Activated CD4-positive, alpha-beta memory T cell treated with anti-CD3 and anti-CD28 coated beads for 36 hours (primary cell): ENCODE results near the gene ALDH3A2. TPM values are rescaled to one million over a fixed set of nuclear protein-coding genes. Genes with fewer than 3 reads are reported as not detected.

Source experiments
- CTCF ChIA-PET: fragments of 350-600 bp; sonication (Branson Sonifier 250); formaldehyde crosslinking; loops from one replicate; lab custom pipeline; 2021; ENCODE audit warnings: antibody characterized with exemption, inconsistent platforms; lab: Charles Lee
- POLR2A ChIA-PET: fragments of 350-600 bp; sonication (Branson Sonifier 250); formaldehyde crosslinking; loops from one replicate; lab custom pipeline; 2021; ENCODE audit warnings: antibody characterized with exemption; lab: Charles Lee
- DNase-seq: peaks from one replicate; pipeline ENCODE4 v3.0.0-alpha.2; 2020
- H3K27ac Mint-ChIP-seq: one replicate; pipeline ENCODE4 v1.8.0; 2021; ENCODE audit warnings: mixed read lengths
- H3K27me3 Mint-ChIP-seq: one replicate; pipeline ENCODE4 v1.8.0; 2021; ENCODE audit warnings: mixed read lengths
- H3K36me3 Mint-ChIP-seq: one replicate; pipeline ENCODE4 v1.8.0; 2021; ENCODE audit warnings: mixed read lengths
- H3K4me1 Mint-ChIP-seq: one replicate; pipeline ENCODE4 v1.8.0; 2021; ENCODE audit warnings: low read depth, mixed read lengths
- H3K4me3 Mint-ChIP-seq: one replicate; pipeline ENCODE4 v1.8.0; 2021; ENCODE audit warnings: mild to moderate bottlenecking, mixed read lengths
- H3K9me3 Mint-ChIP-seq: one replicate; pipeline ENCODE4 v1.8.0; 2021; ENCODE audit warnings: mixed read lengths
- intact Hi-C: fragments of 100-400 bp; cut with micrococcal nuclease; formaldehyde crosslinking; loops from one replicate; pipeline ENCODE4 v1.15.1; 2023
- total RNA-seq, 2 experiments: library from RNA; stranded (reverse); gene quantifications; one replicate each; pipeline ENCODE4 v1.2.3, GENCODE V29; 2021

ALDH3A2 gene
- total RNA-seq, 2 experiments from 2014 or later = 27.3 to 35.7 TPM

DNA sequence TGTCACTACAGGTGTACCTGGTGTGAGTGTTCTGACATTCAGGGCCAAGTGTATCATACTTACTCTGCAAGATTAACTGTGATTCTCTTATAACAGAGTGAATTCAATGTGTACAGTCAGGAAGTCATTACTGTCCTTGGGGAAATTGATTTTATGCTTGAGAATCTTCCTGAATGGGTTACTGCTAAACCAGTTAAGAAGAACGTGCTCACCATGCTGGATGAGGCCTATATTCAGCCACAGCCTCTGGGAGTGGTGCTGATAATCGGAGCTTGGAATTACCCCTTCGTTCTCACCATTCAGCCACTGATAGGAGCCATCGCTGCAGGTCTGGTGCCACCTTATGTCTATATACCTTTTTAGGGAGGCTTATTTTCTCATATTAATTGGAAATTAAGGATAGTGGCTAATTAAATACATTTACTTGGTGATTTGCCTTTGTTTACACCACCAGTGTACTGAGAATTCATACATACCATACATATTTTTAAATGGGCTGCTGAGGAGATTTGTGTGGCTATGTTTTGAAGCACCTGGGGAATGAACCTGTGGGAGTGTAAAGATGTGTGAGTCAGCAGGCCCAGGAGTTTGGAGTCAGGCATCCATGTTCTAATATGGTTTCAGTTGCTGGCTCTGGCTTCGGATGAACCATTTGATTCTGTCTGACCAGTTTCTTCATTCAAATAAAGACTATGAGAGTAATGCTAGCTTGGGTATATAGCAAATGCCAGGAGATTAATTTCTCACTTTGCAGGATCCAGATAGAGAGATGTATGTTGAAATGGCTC lies 3.1 kb downstream of the ALDH3A2 start:
- intact Hi-C loops = no loop called here
- no peaks in the 10 kb centered on the region for H3K9me3 Mint-ChIP-seq
- ChIA-PET POLR2A (no interaction called here), CTCF (interaction anchor here (0.6 to 1.6 kb wide), 3 partner anchors 95 to 115 kb away, joined by 3 to 4 read pairs (median 3); no protein-coding TSS in a partner anchor)
- peaks cover 14% of the 10 kb centered on the region for H3K36me3 Mint-ChIP-seq
- H3K4me1 Mint-ChIP-seq = peaks cover 29% of the 10 kb centered on the region
- DNase-seq = no peak
- H3K27ac Mint-ChIP-seq = no peak overlapping the region
- H3K27me3 Mint-ChIP-seq = no peaks in the 10 kb centered on the region
- H3K4me3 Mint-ChIP-seq = no peak overlapping the region

DNA sequence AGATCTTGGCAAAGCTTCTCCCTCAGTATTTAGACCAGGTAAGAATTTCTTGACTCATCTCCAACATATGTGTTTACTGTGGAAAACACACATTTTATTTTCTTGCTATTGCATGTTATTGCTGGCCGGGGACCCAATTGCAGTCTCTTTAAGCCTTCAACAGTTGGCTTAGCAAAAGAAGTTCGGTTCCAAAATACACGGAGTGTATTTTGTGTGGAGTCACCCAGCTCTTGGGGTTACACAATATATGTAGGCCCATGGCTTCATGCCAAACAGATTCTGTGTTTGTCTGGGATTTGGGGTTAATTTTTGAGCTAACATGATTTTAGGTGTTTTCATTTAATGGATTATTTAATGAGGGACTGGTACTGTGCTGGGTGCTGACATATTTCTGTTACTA lies 4.0 kb downstream of the ALDH3A2 start:
- peaks cover 14% of the 10 kb centered on the region for H3K36me3 Mint-ChIP-seq
- H3K4me1 Mint-ChIP-seq = peaks cover 20% of the 10 kb centered on the region
- no peaks in the 10 kb centered on the region for H3K27me3 Mint-ChIP-seq
- H3K9me3 Mint-ChIP-seq = no peaks in the 10 kb centered on the region
- CTCF ChIA-PET = interaction anchor here (1.0 to 2.1 kb wide), 4 partner anchors 110 to 114 kb away, joined by 3 to 5 read pairs (median 4); no protein-coding TSS in a partner anchor
- H3K27ac Mint-ChIP-seq = no peak overlapping the region
- intact Hi-C loops = no loop called here
- DNase-seq = no peak
- POLR2A ChIA-PET = interaction anchor here (0.6 kb wide), 1 partner anchor 1393 kb away, joined by 3 read pairs; no protein-coding TSS in a partner anchor
- H3K4me3 Mint-ChIP-seq = no peak overlapping the region

DNA sequence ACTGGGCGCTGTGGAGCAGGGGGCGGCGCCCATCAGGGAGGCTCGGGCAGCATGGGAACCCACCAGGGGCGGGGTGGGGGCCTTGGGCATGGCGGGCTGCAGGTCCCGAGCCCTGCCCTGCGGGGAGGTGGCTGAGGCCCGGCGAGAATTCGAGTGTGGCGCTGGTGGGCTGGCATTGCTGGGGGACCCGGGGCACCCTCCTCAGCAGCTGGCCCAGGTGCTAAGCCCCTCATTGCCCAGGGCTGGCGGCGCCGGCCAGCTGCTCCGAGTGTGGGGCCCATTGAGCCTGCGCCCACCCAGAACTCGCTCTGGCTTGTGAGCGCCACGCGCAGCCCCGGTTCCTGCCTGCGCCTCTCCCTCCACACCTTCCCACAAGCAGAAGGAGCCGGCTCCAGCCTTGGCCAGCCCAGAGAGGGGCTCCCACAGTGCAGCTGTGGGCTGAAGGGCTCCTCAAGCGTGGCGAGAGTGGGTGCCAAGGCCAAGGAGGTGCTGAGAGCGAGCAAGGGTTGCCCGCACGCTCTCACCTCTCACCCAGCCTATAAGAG lies 5.9 kb downstream of the ALDH3A2 start:
- peaks cover 17% of the 10 kb centered on the region for H3K36me3 Mint-ChIP-seq

DNA sequence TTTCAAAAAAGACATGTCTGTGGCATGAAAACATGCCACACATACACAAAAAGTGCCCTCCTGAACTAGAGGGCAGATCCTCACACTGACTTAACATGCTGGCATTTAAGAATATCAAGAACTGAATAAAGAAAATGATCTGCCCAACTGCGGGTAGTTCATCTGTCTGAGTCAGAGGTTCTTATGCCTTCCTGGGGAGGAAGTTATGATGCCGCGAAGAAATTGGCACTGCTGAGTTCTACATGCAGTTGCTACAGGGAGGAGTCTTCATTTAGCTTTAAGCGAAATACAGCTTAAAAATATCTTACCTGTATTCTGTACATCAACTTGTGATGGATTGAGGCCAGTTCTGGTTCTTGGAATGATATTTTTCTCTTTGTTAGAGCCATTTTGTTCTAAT lies 6.3 kb downstream of the ALDH3A2 start:
- no peak overlapping the region for H3K4me3 Mint-ChIP-seq
- peaks cover 19% of the 10 kb centered on the region for H3K36me3 Mint-ChIP-seq
- H3K27me3 Mint-ChIP-seq = no peaks in the 10 kb centered on the region
- intact Hi-C loops = no loop called here
- POLR2A ChIA-PET = no interaction called here
- DNase-seq = no peak
- no peaks in the 10 kb centered on the region for H3K9me3 Mint-ChIP-seq
- H3K27ac Mint-ChIP-seq = no peak overlapping the region
- peaks cover 9% of the 10 kb centered on the region for H3K4me1 Mint-ChIP-seq
- CTCF ChIA-PET = interaction anchor here (1.5 kb wide), 1 partner anchor 108 kb away, joined by 4 read pairs; no protein-coding TSS in a partner anchor

More for the DNA sequence above, 5.9 kb downstream of the ALDH3A2 start:
- no peak overlapping the region for H3K27ac Mint-ChIP-seq
- H3K4me3 Mint-ChIP-seq = no peak overlapping the region
- no peaks in the 10 kb centered on the region for H3K9me3 Mint-ChIP-seq
- CTCF ChIA-PET = interaction anchor here (1.3 to 2.1 kb wide), 3 partner anchors 9 to 108 kb away, joined by 3 to 6 read pairs (median 5); no protein-coding TSS in a partner anchor
- intact Hi-C loops = no loop called here
- H3K4me1 Mint-ChIP-seq = peaks cover 12% of the 10 kb centered on the region
- no peaks in the 10 kb centered on the region for H3K27me3 Mint-ChIP-seq
- POLR2A ChIA-PET = no interaction called here
- DNase-seq = no peak

DNA sequence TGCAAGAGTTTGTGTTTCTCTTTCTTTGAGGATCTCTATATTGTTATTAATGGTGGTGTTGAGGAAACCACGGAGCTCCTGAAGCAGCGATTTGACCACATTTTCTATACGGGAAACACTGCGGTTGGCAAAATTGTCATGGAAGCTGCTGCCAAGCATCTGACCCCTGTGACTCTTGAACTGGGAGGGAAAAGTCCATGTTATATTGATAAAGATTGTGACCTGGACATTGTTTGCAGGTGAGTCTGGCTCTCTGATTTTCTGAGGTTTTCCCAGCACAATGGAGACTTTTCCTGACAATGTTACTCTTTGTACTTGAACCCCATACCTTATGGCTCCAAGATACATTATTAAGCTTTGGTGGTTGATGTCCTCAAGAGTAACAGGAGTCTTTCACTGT lies 7.8 kb downstream of the ALDH3A2 start:
- intact Hi-C loops = no loop called here
- POLR2A ChIA-PET = no interaction called here
- Mint-ChIP-seq H3K4me3 (no peak overlapping the region), H3K4me1 (peaks cover 2% of the 10 kb centered on the region), H3K27me3 (no peaks in the 10 kb centered on the region), H3K36me3 (peaks cover 19% of the 10 kb centered on the region), H3K9me3 (no peaks in the 10 kb centered on the region), H3K27ac (no peak overlapping the region)
- DNase-seq = no peak
- CTCF ChIA-PET = interaction anchor here (1.0 to 2.2 kb wide), 3 partner anchors 9 to 106 kb away, joined by 4 to 14 read pairs (median 4); partner anchors contain the start of gene ALDH3A2

DNA sequence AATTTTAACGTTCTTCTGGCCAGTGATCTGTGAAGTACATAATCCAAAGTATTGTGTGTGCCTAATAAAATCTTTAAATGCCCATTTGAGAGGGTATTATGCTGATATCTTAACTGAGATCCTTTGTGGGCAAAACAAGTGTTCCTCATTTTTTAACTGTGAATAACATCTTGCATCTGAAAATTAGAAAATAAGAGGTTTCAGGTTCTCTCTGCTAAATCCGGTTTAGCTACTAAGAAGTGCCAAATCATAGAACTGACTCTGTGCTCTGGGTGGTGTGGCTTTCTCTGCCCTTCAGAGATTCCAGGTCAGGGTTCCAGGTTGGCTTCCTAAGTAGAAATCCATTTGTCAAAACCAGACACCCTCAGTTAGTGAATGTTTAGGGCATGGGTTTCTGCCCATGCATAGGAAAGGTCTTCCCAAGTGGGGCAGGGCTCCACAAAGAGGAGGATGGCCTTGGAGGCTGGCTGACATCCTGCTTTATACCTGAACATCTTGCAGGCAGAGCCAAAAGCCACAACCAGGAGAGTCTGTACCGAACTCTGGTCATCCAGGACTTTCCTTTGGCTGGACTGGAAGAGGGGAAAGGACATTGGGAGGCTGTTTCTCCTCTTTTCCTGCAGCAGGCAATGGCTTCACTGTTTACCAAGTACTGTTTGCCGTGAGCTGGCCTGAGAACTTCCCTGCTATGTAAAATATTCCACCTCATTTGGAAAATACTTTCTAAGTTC lies 8.5 kb downstream of the ALDH3A2 start:
- Mint-ChIP-seq H3K4me3 (no peak overlapping the region), H3K4me1 (no peaks in the 10 kb centered on the region), H3K36me3 (peaks cover 19% of the 10 kb centered on the region), H3K27me3 (no peaks in the 10 kb centered on the region), H3K27ac (no peak overlapping the region), H3K9me3 (no peaks in the 10 kb centered on the region)
- no peak for DNase-seq
- intact Hi-C loops = no loop called here
- CTCF ChIA-PET = interaction anchor here (1.0 to 2.2 kb wide), 3 partner anchors 10 to 88 kb away, joined by 4 to 14 read pairs (median 4); partner anchors contain the start of gene ALDH3A2
- POLR2A ChIA-PET = no interaction called here

DNA sequence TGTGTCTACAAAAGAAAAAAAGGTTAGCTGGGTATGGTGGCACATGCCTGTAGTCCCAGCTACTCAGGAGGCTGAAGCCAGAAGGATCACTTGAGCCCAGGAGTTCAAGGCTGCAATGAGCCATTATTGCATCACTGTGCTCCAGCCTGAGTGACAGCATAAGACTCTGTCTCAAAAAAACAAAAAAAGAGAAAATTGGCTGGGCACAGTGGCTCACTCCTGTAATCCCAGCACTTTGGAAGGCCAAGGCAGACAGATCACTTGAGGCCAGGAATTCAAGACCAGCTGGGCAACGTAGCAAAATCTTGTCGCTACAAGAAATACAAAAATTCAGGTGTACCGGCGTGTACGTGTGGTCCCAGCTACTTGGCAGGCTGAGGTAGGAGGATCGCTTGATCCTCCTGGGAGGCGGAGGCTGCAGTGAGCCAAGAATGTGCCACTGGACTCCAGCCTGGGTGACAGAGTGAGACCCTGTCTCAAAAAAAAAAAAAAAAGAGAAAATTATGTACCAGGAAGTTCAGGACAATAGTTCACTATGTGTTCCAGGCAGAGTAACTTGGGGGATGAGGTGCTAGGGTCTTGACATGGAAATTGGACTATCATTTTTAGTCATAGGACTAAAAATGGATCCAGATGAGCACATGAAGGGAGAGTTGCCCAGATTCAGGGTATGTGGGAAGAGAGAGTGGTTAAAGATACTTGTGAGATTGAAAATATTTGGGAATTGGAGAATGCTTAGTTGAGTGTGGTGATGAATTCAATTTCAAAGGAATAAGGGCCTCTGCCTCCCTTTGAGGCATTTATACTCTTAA lies 11.0 kb downstream of the ALDH3A2 start:
- no peaks in the 10 kb centered on the region for H3K27me3 Mint-ChIP-seq
- H3K36me3 Mint-ChIP-seq = peaks cover 21% of the 10 kb centered on the region
- no peaks in the 10 kb centered on the region for H3K9me3 Mint-ChIP-seq
- no peak for DNase-seq
- intact Hi-C loops = no loop called here
- ChIA-PET CTCF (interaction anchor here (1.0 kb wide), 1 partner anchor 11 kb away, joined by 3 read pairs; the partner anchor contains the start of gene ALDH3A2), POLR2A (no interaction called here)
- H3K4me3 Mint-ChIP-seq = no peak overlapping the region
- no peaks in the 10 kb centered on the region for H3K4me1 Mint-ChIP-seq
- no peak overlapping the region for H3K27ac Mint-ChIP-seq

DNA sequence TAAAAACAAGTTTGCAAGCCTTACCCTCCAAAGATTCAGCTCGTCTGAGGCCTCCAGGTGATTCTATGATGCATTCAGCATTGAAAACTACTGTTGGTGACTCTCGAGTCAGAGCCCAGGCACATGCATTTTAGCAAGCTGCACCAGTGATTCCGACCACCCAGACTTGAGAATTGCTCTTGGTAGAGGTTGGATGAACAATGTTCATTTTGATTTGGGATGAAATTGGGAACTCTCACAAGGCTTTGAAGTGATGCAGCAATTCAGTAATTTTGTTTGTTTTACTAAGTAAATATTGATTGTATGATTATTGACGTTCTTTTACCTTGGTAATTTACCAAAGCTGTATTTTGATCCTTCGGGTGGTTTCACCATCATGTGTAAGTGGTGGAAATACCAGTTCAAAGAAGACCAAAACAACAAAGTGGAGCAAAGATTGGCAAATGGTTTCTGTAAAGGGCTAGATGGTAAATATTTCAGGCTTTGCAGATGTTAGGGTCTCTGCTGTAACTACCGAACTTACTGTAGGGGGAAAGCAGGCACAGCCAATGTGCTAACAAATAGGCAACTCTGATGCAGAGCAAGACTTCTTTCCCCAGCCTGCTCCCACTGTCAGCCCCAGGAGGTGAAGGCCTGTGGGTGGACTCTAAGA lies 11.8 kb downstream of the ALDH3A2 start:
- POLR2A ChIA-PET = no interaction called here
- H3K27me3 Mint-ChIP-seq = no peaks in the 10 kb centered on the region
- no peaks in the 10 kb centered on the region for H3K4me1 Mint-ChIP-seq
- DNase-seq = no peak
- CTCF ChIA-PET = interaction anchor here (1.0 kb wide), 1 partner anchor 11 kb away, joined by 3 read pairs; the partner anchor contains the start of gene ALDH3A2
- H3K4me3 Mint-ChIP-seq = no peak overlapping the region
- intact Hi-C loops = no loop called here
- H3K36me3 Mint-ChIP-seq = peaks cover 24% of the 10 kb centered on the region
- no peak overlapping the region for H3K27ac Mint-ChIP-seq
- H3K9me3 Mint-ChIP-seq = no peaks in the 10 kb centered on the region

DNA sequence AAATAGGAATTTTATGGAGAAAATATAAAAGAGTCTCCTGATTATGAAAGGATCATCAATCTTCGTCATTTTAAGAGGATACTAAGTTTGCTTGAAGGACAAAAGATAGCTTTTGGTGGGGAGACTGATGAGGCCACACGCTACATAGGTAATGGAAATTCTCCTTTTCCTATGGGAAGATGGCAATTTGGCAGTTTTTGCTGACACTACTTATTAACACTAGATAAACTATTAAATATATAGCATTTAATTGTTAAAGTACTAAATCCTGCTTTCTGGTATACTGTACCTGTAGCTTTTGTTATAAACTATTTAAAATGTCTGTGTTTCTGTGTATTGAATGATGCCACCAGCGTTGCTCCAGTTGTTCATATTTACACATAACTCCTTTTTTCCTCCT lies 12.6 kb downstream of the ALDH3A2 start:
- intact Hi-C loops = no loop called here
- H3K9me3 Mint-ChIP-seq = no peaks in the 10 kb centered on the region
- H3K27me3 Mint-ChIP-seq = no peaks in the 10 kb centered on the region
- POLR2A ChIA-PET = interaction anchor here (0.8 to 1.3 kb wide), 2 partner anchors 13 to 84 kb away, joined by 3 to 4 read pairs; partner anchors contain the start of gene ALDH3A2
- H3K4me3 Mint-ChIP-seq = no peak overlapping the region
- peaks cover 20% of the 10 kb centered on the region for H3K36me3 Mint-ChIP-seq
- H3K27ac Mint-ChIP-seq = no peak overlapping the region
- CTCF ChIA-PET = interaction anchor here (0.9 kb wide), 1 partner anchor 13 kb away, joined by 3 read pairs; no protein-coding TSS in a partner anchor
- no peaks in the 10 kb centered on the region for H3K4me1 Mint-ChIP-seq
- DNase-seq = no peak

DNA sequence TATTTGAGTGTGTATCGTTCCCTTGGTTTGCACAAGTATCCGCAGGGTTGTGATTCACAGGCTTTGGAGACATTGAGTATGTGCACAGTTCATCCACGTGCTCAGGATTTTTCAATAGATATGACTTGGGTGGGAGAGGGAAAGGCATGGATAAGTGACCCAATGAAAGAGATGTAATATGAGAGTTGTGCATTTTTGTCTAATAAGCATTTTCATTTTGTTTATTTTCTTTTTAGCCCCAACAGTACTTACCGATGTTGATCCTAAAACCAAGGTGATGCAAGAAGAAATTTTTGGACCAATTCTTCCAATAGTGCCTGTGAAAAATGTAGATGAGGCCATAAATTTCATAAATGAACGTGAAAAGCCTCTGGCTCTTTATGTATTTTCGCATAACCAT lies 14.5 kb downstream of the ALDH3A2 start:
- no peaks in the 10 kb centered on the region for H3K4me1 Mint-ChIP-seq
- H3K4me3 Mint-ChIP-seq = no peak overlapping the region
- H3K27ac Mint-ChIP-seq = no peak overlapping the region
- intact Hi-C loops = no loop called here
- no peak for DNase-seq
- POLR2A ChIA-PET = no interaction called here
- H3K36me3 Mint-ChIP-seq = peaks cover 15% of the 10 kb centered on the region
- no peaks in the 10 kb centered on the region for H3K9me3 Mint-ChIP-seq
- H3K27me3 Mint-ChIP-seq = no peaks in the 10 kb centered on the region
- CTCF ChIA-PET = no interaction called here
